ENCODE results near the gene GORAB.

GORAB gene

DNA sequence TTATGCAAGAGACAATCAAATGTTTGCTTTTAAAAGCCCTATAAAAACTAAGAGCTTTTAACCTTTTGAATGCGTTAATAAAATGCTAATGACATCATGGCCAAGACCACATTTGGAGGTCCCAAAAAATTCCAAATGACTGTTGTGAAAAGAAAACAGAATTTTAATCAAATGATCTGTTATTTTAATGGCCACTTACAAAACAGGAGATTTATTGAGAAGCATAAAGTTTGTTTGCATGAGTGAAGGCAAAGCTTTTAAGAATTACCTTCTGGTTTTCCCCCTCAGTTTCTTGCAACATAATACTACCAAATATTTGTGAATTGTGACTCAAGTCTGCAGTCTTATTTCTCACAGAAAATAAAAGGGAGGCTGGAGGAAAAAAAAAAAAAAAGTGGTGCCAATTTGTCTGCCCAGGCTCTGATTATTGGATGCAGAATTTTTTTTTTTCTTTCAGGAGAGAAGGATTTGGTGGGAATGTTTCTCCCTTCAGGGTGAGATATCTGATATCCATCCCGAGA lies 60.7 kb downstream of the GORAB start:
- DNase-seq (ENCODE audit: low spot score): no peak

- DNase-seq (ENCODE audit: low spot score): no peak
Observed at GRCh38 chr1:170593173-170594011, 61.4 kb downstream of the GORAB start.

GRCh38 chr1:170594066-170594626 lies 62.2 kb downstream of the GORAB start:
- no peak for DNase-seq (ENCODE audit: low spot score)

- no peak for DNase-seq (ENCODE audit: low spot score)
Observed at GRCh38 chr1:170596701-170597100, 64.7 kb downstream of the GORAB start.

DNA sequence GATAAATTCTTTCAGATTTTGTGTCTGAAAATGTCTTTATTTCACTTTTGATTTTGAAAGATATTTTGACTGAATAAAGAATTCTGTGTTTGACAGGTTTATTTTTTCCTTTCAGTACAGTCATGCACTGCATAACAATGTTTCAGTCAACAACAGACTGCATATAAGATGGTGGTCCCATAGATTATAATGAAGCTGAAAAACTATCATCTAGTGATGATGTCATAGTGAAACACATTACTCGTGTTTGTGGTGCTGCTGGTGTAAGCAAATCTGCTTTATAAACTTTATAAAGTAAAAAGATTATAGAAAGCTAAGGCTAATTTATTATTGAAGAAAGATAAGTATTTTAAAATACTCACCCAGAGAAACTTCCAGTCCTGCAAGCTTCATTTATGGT lies 66.7 kb downstream of the GORAB start:
- no peak for DNase-seq (ENCODE audit: low spot score)

GRCh38 chr1:170599033-170599432 lies 67.1 kb downstream of the GORAB start:
- DNase-seq (ENCODE audit: low spot score): no peak

DNA sequence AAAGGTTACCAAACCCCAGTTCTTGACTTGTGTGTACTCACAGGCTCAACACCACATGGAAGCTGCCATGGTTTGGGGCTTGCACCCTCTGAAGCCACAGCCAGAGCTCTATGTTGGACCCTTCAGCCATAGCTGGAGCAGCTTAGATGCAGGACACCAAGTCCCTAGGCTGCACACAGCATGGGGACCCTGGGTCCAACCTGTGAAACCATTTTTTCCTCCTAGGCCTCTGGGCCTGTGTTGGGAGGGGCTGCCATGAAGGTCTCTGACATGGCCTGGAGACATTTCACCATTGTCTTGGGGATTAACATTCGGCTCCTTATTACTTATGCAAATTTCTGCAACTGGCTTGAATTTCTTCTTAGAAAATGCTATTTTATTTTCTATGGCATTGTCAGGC lies 69.9 kb downstream of the GORAB start:
- DNase-seq (ENCODE audit: low spot score): no peak
